ENCODE results near the gene NWD2.

Gene NWD2

GRCh38 chr4:37358748-37359147 lies 114.2 kb downstream of the NWD2 start:
- H3K9me3 Mint-ChIP-seq = no peaks in the 10 kb centered on the region
- no peaks in the 10 kb centered on the region for H3K36me3 Mint-ChIP-seq
- CTCF ChIA-PET = no interaction called here
- H3K4me3 Mint-ChIP-seq = no peak overlapping the region
- H3K4me1 Mint-ChIP-seq = no peaks in the 10 kb centered on the region
- H3K27me3 Mint-ChIP-seq = no peaks in the 10 kb centered on the region
- no peak overlapping the region for H3K27ac Mint-ChIP-seq
- no peak for DNase-seq

- H3K4me3 Mint-ChIP-seq = no peak overlapping the region
- CTCF ChIA-PET = no interaction called here
- no peak overlapping the region for H3K27ac Mint-ChIP-seq
- no peaks in the 10 kb centered on the region for H3K4me1 Mint-ChIP-seq
- H3K9me3 Mint-ChIP-seq = no peaks in the 10 kb centered on the region
- no peaks in the 10 kb centered on the region for H3K36me3 Mint-ChIP-seq
- no peaks in the 10 kb centered on the region for H3K27me3 Mint-ChIP-seq
- no peak for DNase-seq
These were observed 114.7 kb downstream of the NWD2 start for GRCh38 chr4:37359261-37359660.

DNA sequence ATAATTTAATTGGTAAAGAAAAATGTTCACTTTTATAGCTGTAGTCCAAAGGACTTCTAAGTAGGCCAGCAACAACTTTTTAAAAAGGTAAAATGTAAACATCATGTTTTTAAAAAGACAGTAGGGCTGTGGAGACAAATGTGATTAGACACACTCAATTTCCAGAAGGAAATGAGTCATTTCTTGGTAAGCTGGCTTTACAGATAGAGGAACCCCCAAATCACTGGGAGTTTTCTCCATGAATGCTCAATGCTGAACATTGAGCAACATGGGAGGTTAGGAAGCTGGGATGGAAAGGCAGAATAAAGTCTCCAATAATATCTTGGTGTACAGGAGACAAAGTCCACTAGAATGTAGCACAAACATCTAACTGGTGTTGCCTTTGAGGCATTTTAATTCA lies 121.3 kb downstream of the NWD2 start:
- Mint-ChIP-seq H3K9me3 (no peaks in the 10 kb centered on the region), H3K27ac (no peak overlapping the region), H3K27me3 (no peaks in the 10 kb centered on the region), H3K4me3 (no peak overlapping the region), H3K4me1 (no peaks in the 10 kb centered on the region), H3K36me3 (no peaks in the 10 kb centered on the region)
- DNase-seq = no peak
- CTCF ChIA-PET = no interaction called here

- CTCF ChIA-PET = interaction anchor here (1.5 kb wide), 1 partner anchor 13 kb away, joined by 3 read pairs; no protein-coding TSS in a partner anchor
- Mint-ChIP-seq H3K4me1 (no peaks in the 10 kb centered on the region), H3K4me3 (no peak overlapping the region), H3K36me3 (no peaks in the 10 kb centered on the region), H3K9me3 (no peaks in the 10 kb centered on the region), H3K27me3 (no peaks in the 10 kb centered on the region), H3K27ac (no peak overlapping the region)
- no peak for DNase-seq
These were observed 123.4 kb downstream of the NWD2 start for GRCh38 chr4:37367901-37368300.

DNA sequence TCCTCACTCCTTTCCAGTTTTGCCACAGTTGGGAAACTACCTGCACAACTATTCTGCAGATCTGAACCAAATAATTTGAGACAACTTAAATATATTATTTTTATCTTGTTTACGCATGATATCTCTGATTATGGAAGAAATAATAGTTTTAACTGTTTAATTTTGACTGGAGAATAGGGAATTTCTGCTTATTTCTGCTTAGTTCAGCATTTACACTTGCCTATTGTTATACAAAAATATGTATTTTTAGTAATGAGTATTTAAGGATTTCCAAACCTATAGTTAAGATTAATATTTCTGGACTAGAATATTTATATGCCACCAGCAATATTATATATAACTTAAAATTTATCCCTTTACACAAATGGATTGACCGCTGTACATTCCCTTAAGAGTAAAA lies 125.5 kb downstream of the NWD2 start:
- Mint-ChIP-seq H3K36me3 (no peaks in the 10 kb centered on the region), H3K4me1 (no peaks in the 10 kb centered on the region), H3K27ac (no peak overlapping the region), H3K27me3 (no peaks in the 10 kb centered on the region), H3K9me3 (no peaks in the 10 kb centered on the region), H3K4me3 (no peak overlapping the region)
- CTCF ChIA-PET = no interaction called here
- DNase-seq = no peak

GRCh38 chr4:37381040-37381668 lies 136.6 kb downstream of the NWD2 start:
- Mint-ChIP-seq H3K36me3 (no peaks in the 10 kb centered on the region), H3K27ac (no peak overlapping the region), H3K9me3 (no peaks in the 10 kb centered on the region), H3K4me1 (no peaks in the 10 kb centered on the region), H3K4me3 (no peak overlapping the region), H3K27me3 (peaks cover 4% of the 10 kb centered on the region)
- no peak for DNase-seq
- CTCF ChIA-PET = interaction anchor here (0.5 to 1.4 kb wide), 3 partner anchors 13 to 190 kb away, joined by 3 read pairs; no protein-coding TSS in a partner anchor

DNA sequence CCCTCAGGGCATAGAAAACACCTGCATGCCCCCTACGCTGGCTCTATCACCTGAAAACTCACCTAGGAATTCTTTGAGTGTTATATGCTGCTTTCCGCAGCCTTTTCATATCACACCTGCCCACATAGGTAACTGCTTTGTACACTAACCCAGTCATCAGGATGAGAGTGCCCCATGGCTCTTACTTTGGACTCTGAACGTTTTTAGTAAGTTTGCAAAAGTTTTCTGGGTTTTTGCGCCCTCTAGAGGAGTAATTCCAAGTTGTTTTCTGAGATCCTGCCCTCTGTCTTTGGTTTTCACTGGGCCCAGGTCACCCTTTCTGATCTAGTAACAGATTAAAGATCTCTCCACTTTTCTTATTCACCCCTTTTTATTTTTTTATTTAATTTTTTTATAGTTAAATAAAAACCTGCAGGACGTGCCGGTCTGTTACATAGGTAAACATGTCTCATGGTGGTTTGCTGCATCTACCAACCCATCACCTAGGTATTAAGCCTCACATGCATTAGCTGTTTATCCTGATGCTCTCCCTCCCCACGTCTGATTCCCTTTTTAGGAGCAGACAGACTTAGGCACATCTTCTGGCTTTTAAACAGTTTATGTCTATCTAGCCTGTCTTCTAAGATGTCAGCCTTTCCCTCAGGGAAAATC lies 139.2 kb downstream of the NWD2 start:
- Mint-ChIP-seq H3K9me3 (no peaks in the 10 kb centered on the region), H3K4me3 (no peak overlapping the region), H3K36me3 (no peaks in the 10 kb centered on the region), H3K27ac (no peak overlapping the region), H3K27me3 (peaks cover 4% of the 10 kb centered on the region), H3K4me1 (no peaks in the 10 kb centered on the region)
- DNase-seq = peak; percentile 21
- CTCF ChIA-PET = interaction anchor here (0.7 to 1.7 kb wide), 2 partner anchors 11 to 938 kb away, joined by 4 to 6 read pairs; no protein-coding TSS in a partner anchor

DNA sequence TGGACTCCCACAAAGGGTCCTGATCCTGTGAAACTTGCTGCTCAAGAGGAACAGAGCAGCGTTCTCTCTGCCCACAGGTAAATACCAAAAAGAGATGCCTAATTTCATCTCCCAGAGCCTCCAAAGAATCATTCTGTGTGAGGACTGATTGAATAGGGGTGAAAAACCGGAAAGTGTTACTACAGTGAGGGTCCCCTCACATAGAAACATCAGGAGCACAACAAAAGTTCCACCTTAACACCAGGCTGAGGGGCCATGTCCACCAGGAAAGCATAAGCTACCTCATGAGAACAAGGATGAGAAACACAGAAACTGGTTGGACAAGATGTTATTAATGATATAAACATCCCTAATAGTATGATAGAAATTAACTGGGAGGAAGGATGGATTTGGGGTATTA lies 140.9 kb downstream of the NWD2 start:
- H3K27me3 Mint-ChIP-seq = peaks cover 4% of the 10 kb centered on the region
- no peak for DNase-seq
- no peaks in the 10 kb centered on the region for H3K36me3 Mint-ChIP-seq
- H3K9me3 Mint-ChIP-seq = no peaks in the 10 kb centered on the region
- CTCF ChIA-PET = interaction anchor here (0.6 to 1.7 kb wide), 2 partner anchors 13 to 984 kb away, joined by 3 to 6 read pairs; no protein-coding TSS in a partner anchor
- no peak overlapping the region for H3K4me3 Mint-ChIP-seq
- H3K27ac Mint-ChIP-seq = no peak overlapping the region
- no peaks in the 10 kb centered on the region for H3K4me1 Mint-ChIP-seq

DNA sequence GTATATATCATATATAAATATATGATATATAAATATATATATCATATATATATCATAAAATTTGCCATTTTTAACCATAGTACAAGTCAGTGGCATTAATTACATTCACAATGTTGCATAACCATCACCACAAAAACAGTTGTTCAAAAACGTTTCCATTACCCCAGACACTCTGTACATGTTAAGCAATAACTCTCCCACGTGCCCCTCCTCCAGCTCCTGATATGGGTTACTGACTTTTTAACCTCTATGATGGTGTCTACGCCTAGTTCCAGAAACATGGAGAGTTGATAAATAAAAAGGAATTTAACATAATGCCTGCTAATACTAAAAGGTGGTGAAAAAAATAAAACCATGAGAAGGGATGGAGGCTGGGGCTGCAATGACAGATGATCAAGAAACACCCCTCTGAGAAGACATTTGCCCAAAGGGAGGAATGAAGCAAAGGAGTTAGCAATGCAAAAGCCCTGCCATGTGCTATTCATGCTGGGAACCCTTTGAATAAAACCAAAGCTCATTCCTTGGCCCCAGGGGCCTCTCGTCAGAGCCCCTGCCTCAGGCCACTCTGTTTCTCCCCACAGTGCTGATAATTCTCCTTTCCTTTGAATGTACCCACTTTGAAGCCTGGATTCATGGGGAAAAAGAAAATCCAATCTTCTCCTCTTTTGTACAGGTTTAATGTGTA lies 144.3 kb downstream of the NWD2 start:
- Mint-ChIP-seq H3K9me3 (no peaks in the 10 kb centered on the region), H3K4me3 (no peak overlapping the region), H3K27me3 (peaks cover 5% of the 10 kb centered on the region), H3K36me3 (no peaks in the 10 kb centered on the region), H3K4me1 (peaks cover 4% of the 10 kb centered on the region), H3K27ac (no peak overlapping the region)
- CTCF ChIA-PET = interaction anchor here (0.6 to 0.9 kb wide), 3 partner anchors 19 to 989 kb away, joined by 3 to 4 read pairs (median 4); no protein-coding TSS in a partner anchor
- DNase-seq = no peak

DNA sequence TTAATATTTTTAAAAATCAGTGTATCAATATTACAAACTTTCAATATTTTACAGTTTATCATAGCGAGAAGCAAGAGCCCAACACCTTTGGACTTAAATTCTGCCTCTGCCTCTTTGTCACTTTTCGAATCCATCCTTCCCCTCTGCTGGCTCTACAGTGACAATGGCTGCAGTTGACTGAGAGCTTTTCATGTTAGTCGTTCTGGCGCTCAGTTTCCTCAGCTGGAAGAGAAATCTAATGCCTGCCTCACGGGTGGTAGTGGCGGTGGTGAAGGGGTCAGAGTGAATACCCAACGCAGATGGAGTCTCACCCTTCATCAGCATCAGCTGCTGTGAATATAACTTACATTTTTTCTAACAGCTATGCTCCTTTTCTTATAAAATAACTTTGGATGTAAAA lies 144.8 kb downstream of the NWD2 start:
- no peak overlapping the region for H3K4me3 Mint-ChIP-seq
- H3K4me1 Mint-ChIP-seq = peaks cover 4% of the 10 kb centered on the region
- H3K27ac Mint-ChIP-seq = no peak overlapping the region
- no peak for DNase-seq
- CTCF ChIA-PET = interaction anchor here (0.6 to 0.9 kb wide), 3 partner anchors 19 to 990 kb away, joined by 3 to 4 read pairs (median 4); no protein-coding TSS in a partner anchor
- no peaks in the 10 kb centered on the region for H3K36me3 Mint-ChIP-seq
- H3K27me3 Mint-ChIP-seq = peaks cover 5% of the 10 kb centered on the region
- H3K9me3 Mint-ChIP-seq = no peaks in the 10 kb centered on the region

DNA sequence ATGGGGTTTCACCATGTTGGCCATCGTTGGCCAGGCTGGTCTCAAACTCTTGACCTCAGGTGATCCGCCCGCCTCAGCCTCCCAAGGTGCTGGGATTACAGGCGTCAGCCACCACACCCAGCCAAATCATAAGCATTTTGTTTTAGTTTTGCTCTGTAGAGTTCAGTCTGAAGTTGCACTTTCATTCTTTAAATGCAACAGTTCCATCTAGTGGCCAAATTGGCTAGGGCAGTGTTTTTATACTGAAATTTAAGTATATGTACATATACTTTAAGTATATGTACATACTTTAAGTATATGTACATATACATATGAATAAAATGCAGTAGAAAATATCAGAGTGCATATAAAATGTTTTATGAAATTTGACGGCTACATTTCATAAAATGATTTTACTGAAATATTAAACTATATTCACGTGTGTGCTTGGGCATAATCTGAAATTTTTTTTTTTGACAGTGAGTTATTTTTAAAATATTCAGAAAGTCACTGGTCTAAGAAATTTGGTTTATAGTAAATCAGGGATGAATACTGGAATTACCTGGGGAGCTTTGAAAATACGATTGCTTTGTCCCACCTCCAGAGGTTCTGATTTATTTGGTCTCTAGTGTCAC lies 145.5 kb downstream of the NWD2 start:
- CTCF ChIA-PET = interaction anchor here (0.8 to 2.1 kb wide), 4 partner anchors 18 to 991 kb away, joined by 3 to 9 read pairs (median 4); no protein-coding TSS in a partner anchor
- H3K36me3 Mint-ChIP-seq = no peaks in the 10 kb centered on the region
- no peak overlapping the region for H3K4me3 Mint-ChIP-seq
- H3K4me1 Mint-ChIP-seq = peaks cover 4% of the 10 kb centered on the region
- H3K27me3 Mint-ChIP-seq = peaks cover 5% of the 10 kb centered on the region
- H3K27ac Mint-ChIP-seq = no peak overlapping the region
- DNase-seq = peak; percentile 41
- H3K9me3 Mint-ChIP-seq = no peaks in the 10 kb centered on the region

DNA sequence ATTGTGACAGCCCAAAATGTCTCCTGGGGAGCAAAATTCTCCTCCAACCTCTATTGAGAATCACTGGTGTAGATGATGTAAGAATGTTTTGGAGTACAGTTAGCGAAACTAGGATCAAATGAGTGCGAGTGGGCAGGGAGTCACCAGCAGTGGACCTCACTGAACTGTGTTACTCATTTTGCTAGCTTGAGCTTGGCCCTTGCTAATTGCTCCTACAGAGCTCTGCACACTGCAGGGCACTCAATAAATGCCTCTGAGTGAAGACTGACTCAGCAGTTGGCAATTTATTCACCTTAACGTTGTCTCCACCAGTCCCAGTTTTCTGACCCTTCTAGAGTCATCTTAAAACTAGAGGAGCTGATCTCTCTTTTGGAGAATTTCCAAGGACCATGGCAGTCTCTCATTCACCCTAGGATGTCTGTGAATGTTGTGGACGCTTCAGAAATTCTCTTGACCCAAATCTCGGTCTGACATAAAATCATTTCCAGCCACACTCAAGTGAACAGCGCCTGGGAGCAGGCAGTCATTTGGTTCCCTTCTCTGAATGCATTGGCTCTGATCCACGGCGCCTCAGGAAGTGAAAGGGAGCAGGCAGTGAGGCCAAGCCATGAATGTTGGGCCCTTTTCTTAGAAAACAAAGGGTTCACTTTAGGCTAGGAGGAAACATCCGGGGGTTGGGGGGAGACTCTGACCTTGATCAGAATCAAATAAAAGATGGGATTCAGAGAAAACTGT lies 148.1 kb downstream of the NWD2 start:
- Mint-ChIP-seq H3K27ac (no peak overlapping the region), H3K4me3 (no peak overlapping the region), H3K27me3 (peaks cover 5% of the 10 kb centered on the region), H3K36me3 (no peaks in the 10 kb centered on the region), H3K4me1 (peaks cover 4% of the 10 kb centered on the region), H3K9me3 (no peaks in the 10 kb centered on the region)
- CTCF ChIA-PET = no interaction called here
- DNase-seq = no peak

GRCh38 chr4:37393321-37393720 lies 148.8 kb downstream of the NWD2 start:
- DNase-seq = no peak
- CTCF ChIA-PET = no interaction called here
- H3K4me3 Mint-ChIP-seq = no peak overlapping the region

DNA sequence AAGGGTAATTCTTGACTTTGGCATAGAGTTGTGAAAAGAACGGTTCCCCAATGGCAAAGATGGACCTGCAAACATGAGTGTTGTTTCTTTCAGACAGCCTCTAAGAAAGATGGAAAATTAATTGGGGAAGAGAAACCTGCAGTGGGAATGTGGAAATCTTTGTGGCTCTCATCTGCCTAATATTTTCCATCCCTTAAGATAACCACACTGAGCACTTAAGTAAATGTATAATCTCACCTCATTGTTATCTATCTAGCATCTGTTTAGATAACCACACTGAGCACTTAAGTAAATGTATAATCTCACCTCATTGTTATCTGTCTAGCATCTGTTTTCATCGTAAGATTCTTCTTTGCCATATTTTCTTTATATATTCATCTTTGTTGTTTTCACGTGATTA lies 149.3 kb downstream of the NWD2 start:
- no peaks in the 10 kb centered on the region for H3K36me3 Mint-ChIP-seq
- DNase-seq = no peak
- no peak overlapping the region for H3K4me3 Mint-ChIP-seq
- CTCF ChIA-PET = no interaction called here
- peaks cover 4% of the 10 kb centered on the region for H3K4me1 Mint-ChIP-seq
- peaks cover 5% of the 10 kb centered on the region for H3K27me3 Mint-ChIP-seq
- H3K27ac Mint-ChIP-seq = no peak overlapping the region
- H3K9me3 Mint-ChIP-seq = no peaks in the 10 kb centered on the region

More at GRCh38 chr4:37393321-37393720, 148.8 kb downstream of the NWD2 start:
- Mint-ChIP-seq H3K27me3 (peaks cover 5% of the 10 kb centered on the region), H3K9me3 (no peaks in the 10 kb centered on the region), H3K27ac (no peak overlapping the region), H3K36me3 (no peaks in the 10 kb centered on the region), H3K4me1 (peaks cover 4% of the 10 kb centered on the region)
